ENCODE measurements around the gene JARID2. TPM values are rescaled to one million over a fixed set of nuclear protein-coding genes. Genes with fewer than 3 reads are reported as not detected.
A peak's percentile ranks its signal among the peaks of the same experiment; 100 is the strongest.

The JARID2 gene
- total and polyA plus RNA-seq, 2 of the 13 experiments (the other 11 are each of a cell fraction or from before 2014, with no cell fraction given), result 7.5 to 10.3 TPM

- TF ChIP-seq, protein P1, sequence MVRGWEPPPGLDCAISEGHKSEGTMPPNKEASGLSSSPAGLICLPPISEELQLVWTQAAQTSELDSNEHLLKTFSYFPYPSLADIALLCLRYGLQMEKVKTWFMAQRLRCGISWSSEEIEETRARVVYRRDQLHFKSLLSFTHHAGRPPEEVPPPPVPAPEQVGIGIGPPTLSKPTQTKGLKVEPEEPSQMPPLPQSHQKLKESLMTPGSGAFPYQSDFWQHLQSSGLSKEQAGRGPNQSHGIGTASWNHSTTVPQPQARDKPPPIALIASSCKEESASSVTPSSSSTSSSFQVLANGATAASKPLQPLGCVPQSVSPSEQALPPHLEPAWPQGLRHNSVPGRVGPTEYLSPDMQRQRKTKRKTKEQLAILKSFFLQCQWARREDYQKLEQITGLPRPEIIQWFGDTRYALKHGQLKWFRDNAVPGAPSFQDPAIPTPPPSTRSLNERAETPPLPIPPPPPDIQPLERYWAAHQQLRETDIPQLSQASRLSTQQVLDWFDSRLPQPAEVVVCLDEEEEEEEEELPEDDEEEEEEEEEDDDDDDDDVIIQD (CRISPR knock-in tag; IDR thresholded peaks at IDR 0.05; ENCODE audit: low read depth), result peak; percentile 56; the same call in 1 of the 2 replicates
- TF ChIP-seq ZNF546 (CRISPR knock-in tag; conservative IDR thresholded peaks at IDR 0.05) (no peak), ZBTB33 (CRISPR knock-in tag; IDR thresholded peaks at IDR 0.05) (peak; percentile 71; the same call in 1 of the 2 replicates), JUNB (CRISPR knock-in tag; IDR thresholded peaks at IDR 0.05; ENCODE audit: borderline replicate concordance) (peak; percentile 38; the same call in 1 of the 2 replicates), KDM3A (CRISPR knock-in tag; IDR thresholded peaks at IDR 0.05; ENCODE audit: low read depth) (no peak), ZSCAN9 (CRISPR knock-in tag; IDR thresholded peaks at IDR 0.05; ENCODE audit: borderline replicate concordance) (0 out of 2 replicates have a peak, but pooled peaks have one; percentile 13), ZSCAN12 (CRISPR knock-in tag; IDR thresholded peaks at IDR 0.05) (no peak), ZNF530 (CRISPR knock-in tag; IDR thresholded peaks at IDR 0.05; ENCODE audit: low read depth) (no peak), KMT2B (CRISPR knock-in tag; IDR thresholded peaks at IDR 0.05) (no peak), ATAD3A (CRISPR knock-in tag; IDR thresholded peaks at IDR 0.05) (no peak), FOSL2 (CRISPR knock-in tag; IDR thresholded peaks at IDR 0.05) (peak; percentile 81), CEBPG (CRISPR knock-in tag; IDR thresholded peaks at IDR 0.05) (peak; percentile 80), SAFB2 (CRISPR knock-in tag; IDR thresholded peaks at IDR 0.05; ENCODE audit: borderline replicate concordance, low read depth) (no peak), ZBTB7B (CRISPR knock-in tag; IDR thresholded peaks at IDR 0.05) (peak; percentile 83; the same call in 1 of the 2 replicates)
- TF ChIP-seq, protein P2, sequence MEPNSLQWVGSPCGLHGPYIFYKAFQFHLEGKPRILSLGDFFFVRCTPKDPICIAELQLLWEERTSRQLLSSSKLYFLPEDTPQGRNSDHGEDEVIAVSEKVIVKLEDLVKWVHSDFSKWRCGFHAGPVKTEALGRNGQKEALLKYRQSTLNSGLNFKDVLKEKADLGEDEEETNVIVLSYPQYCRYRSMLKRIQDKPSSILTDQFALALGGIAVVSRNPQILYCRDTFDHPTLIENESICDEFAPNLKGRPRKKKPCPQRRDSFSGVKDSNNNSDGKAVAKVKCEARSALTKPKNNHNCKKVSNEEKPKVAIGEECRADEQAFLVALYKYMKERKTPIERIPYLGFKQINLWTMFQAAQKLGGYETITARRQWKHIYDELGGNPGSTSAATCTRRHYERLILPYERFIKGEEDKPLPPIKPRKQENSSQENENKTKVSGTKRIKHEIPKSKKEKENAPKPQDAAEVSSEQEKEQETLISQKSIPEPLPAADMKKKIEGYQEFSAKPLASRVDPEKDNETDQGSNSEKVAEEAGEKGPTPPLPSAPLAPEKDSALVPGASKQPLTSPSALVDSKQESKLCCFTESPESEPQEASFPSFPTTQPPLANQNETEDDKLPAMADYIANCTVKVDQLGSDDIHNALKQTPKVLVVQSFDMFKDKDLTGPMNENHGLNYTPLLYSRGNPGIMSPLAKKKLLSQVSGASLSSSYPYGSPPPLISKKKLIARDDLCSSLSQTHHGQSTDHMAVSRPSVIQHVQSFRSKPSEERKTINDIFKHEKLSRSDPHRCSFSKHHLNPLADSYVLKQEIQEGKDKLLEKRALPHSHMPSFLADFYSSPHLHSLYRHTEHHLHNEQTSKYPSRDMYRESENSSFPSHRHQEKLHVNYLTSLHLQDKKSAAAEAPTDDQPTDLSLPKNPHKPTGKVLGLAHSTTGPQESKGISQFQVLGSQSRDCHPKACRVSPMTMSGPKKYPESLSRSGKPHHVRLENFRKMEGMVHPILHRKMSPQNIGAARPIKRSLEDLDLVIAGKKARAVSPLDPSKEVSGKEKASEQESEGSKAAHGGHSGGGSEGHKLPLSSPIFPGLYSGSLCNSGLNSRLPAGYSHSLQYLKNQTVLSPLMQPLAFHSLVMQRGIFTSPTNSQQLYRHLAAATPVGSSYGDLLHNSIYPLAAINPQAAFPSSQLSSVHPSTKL (CRISPR knock-in tag; IDR thresholded peaks at IDR 0.05), result peak; percentile 35; the same call in 1 of the 2 replicates
- TF ChIP-seq, protein P3, sequence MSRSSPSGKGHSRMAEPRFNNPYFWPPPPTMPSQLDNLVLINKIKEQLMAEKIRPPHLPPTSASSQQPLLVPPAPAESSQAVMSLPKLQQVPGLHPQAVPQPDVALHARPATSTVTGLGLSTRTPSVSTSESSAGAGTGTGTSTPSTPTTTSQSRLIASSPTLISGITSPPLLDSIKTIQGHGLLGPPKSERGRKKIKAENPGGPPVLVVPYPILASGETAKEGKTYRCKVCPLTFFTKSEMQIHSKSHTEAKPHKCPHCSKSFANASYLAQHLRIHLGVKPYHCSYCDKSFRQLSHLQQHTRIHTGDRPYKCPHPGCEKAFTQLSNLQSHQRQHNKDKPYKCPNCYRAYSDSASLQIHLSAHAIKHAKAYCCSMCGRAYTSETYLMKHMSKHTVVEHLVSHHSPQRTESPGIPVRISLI (CRISPR knock-in tag; IDR thresholded peaks at IDR 0.05; ENCODE audit: borderline replicate concordance), result no peak
- TF ChIP-seq, protein P4, sequence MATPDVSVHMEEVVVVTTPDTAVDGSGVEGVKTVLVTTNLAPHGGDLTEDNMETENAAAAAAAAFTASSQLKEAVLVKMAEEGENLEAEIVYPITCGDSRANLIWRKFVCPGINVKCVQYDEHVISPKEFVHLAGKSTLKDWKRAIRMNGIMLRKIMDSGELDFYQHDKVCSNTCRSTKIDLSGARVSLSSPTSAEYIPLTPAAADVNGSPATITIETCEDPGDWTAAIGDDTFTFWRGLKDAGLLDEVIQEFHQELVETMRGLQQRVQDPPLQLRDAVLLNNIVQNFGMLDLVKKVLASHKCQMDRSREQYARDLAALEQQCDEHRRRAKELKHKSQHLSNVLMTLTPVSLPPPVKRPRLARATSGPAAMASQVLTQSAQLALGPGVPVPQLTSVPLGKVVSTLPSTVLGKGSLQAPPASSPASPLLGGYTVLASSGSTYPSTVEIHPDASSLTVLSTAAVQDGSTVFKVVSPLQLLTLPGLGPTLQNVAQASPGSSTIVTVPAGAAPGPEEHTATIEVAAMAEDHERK (CRISPR knock-in tag; IDR thresholded peaks at IDR 0.05; ENCODE audit: low read depth), result no peak
Measured at GRCh38 chr6:15299430-15300131, 53.7 kb downstream of the JARID2 start (continued).

All from HepG2 (cell line).